WTC11 (cell line): ENCODE measurements around the gene ZFHX3.

Source experiments
- AFF4 ChIP-seq: sonication (generic); formaldehyde crosslinking; IDR thresholded peaks from 2 replicates; pipeline ENCODE4 v1.8.1; 2023; ENCODE audit warnings: mild to moderate bottlenecking, missing genetic modification reagents, borderline replicate concordance
- CTCF ChIP-seq: fragments of 200-600 bp; IDR thresholded peaks from 2 replicates; pipeline ENCODE4 v1.8.0; 2022; ENCODE audit warnings: antibody characterized with exemption
- FOXP1 ChIP-seq: sonication (generic); formaldehyde crosslinking; IDR thresholded peaks from 2 replicates; pipeline ENCODE4 v1.8.0; 2022; ENCODE audit warnings: missing genetic modification reagents, mild to moderate bottlenecking, moderate library complexity, borderline replicate concordance
- MAX ChIP-seq: sonication (generic); formaldehyde crosslinking; IDR thresholded peaks from 2 replicates; pipeline ENCODE4 v1.8.0; 2022; ENCODE audit warnings: mild to moderate bottlenecking, missing genetic modification reagents
- NFYB ChIP-seq: sonication (generic); formaldehyde crosslinking; conservative IDR thresholded peaks from 2 replicates; pipeline ENCODE4 v1.8.0; 2022; ENCODE audit warnings: low read depth, missing genetic modification reagents
- NR3C1 ChIP-seq: sonication (generic); formaldehyde crosslinking; conservative IDR thresholded peaks from 2 replicates; pipeline ENCODE4 v1.8.1; 2023; ENCODE audit warnings: low read depth, mild to moderate bottlenecking, missing genetic modification reagents
- STAT6 ChIP-seq: sonication (generic); formaldehyde crosslinking; conservative IDR thresholded peaks from 2 replicates; pipeline ENCODE4 v1.8.1; 2023; ENCODE audit warnings: mild to moderate bottlenecking, low read depth, missing genetic modification reagents, moderate library complexity
- ZBTB43 ChIP-seq: sonication (generic); formaldehyde crosslinking; IDR thresholded peaks from 2 replicates; pipeline ENCODE4 v1.8.1; 2023; ENCODE audit warnings: mild to moderate bottlenecking, missing genetic modification reagents
- ZNF317 ChIP-seq: sonication (generic); formaldehyde crosslinking; IDR thresholded peaks from 2 replicates; pipeline ENCODE4 v1.8.1; 2023; ENCODE audit warnings: low read depth, mild to moderate bottlenecking, moderate library complexity, missing genetic modification reagents, borderline replicate concordance
- ZNF512 ChIP-seq: sonication (generic); formaldehyde crosslinking; IDR thresholded peaks from 2 replicates; pipeline ENCODE4 v1.8.1; 2022; ENCODE audit warnings: missing genetic modification reagents, borderline replicate concordance
- TF ChIP-seq, protein P1 (sequence below): sonication (generic); formaldehyde crosslinking; IDR thresholded peaks from 2 replicates; pipeline ENCODE4 v1.8.1; 2022; ENCODE audit warnings: low read depth, mild to moderate bottlenecking, moderate library complexity, missing genetic modification reagents, borderline replicate concordance

- no peak for TF ChIP-seq ZNF317
- no peak for TF ChIP-seq CTCF
- no peak for TF ChIP-seq ZNF512 (CRISPR knock-in tag)
- no peak for TF ChIP-seq NR3C1
- no peak for TF ChIP-seq MAX
- TF ChIP-seq ZBTB43 (CRISPR knock-in tag) = no peak
- no peak for TF ChIP-seq NFYB
- no peak for TF ChIP-seq FOXP1
- TF ChIP-seq, protein P1, sequence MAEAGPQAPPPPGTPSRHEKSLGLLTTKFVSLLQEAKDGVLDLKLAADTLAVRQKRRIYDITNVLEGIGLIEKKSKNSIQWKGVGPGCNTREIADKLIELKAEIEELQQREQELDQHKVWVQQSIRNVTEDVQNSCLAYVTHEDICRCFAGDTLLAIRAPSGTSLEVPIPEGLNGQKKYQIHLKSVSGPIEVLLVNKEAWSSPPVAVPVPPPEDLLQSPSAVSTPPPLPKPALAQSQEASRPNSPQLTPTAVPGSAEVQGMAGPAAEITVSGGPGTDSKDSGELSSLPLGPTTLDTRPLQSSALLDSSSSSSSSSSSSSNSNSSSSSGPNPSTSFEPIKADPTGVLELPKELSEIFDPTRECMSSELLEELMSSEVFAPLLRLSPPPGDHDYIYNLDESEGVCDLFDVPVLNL (CRISPR knock-in tag) = no peak
- no peak for TF ChIP-seq AFF4 (CRISPR knock-in tag)
- no peak for TF ChIP-seq STAT6 (CRISPR knock-in tag)
Observed at GRCh38 chr16:73093146-73094144, 45.5 kb upstream of the ZFHX3 start.
